ENCODE data around the gene RARG. TPM values are rescaled to one million over a fixed set of nuclear protein-coding genes. Genes with fewer than 3 reads are reported as not detected.

Gene RARG
- total and polyA plus RNA-seq, 2 donors (not counting 3 experiments of a cell fraction or from before 2014, with no cell fraction given) = 9.9 to 19.5 TPM

DNA sequence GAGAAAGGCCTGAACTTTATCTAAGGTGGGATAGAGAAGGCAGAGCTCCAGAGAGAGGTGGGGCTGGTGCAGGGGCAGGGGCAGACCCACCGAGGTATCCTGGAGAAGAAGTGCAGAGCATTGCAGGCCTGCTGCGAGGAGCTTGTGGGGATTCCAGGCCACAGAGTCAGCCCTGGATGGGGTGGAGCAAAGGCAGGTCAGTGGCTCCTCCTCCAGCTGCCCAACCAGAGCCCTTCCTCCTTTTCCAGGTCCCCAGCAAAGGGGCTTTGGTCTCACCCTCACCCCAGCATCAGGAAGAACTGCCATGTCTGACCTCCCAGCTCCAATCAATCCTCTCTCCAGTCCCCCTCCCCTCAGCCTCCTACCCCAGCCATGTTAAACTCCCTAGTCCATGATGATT is 71.3 kb downstream of the RARG start:
- H3K36me3 ChIP-seq (ENCODE audit: control insufficient read depth in 2 of 2, extremely low read depth in 1 of 2, insufficient read depth in 2 of 2, low read length in 2 of 2) = no peaks in the 10 kb centered on the region
- intact Hi-C loops (cut with micrococcal nuclease) (no loop called here), dilution Hi-C loops (cut with MboI; ENCODE audit: extremely low pct_ligation_motif_present, low sequenced_read_pairs) (no loop called here)
- ChIA-PET CTCF (interaction anchor here (0.6 to 7.5 kb wide), 18 partner anchors 12 to 184 kb away, joined by 3 to 249 read pairs (median 12); partner anchors contain the start of genes AAAS, CSAD, SOAT2 and ZNF740), POLR2A (no interaction called here)
- no peaks in the 10 kb centered on the region for H3K4me1 ChIP-seq (ENCODE audit: control insufficient read depth, extremely low read depth, insufficient read depth, low read length)
- no peaks in the 10 kb centered on the region for H4K20me1 ChIP-seq (replicated peaks; ENCODE audit: control insufficient read depth, extremely low read depth, insufficient read depth, low read length)
- no peak overlapping the region for H2AFZ ChIP-seq (ENCODE audit: low read depth, low read length)
- H3K9me1 ChIP-seq (replicated peaks; ENCODE audit: control insufficient read depth, extremely low read depth, insufficient read depth, low read length) = no peaks in the 10 kb centered on the region
- H3K4me3 ChIP-seq (replicated peaks in 1 of 3; ENCODE audit: insufficient read depth in 1 of 3, low read depth in 1 of 3, low read length in 3 of 3) = no peak overlapping the region
- H3K27me3 ChIP-seq (ENCODE audit: control insufficient read depth in 2 of 2, insufficient read depth in 2 of 2, low read length in 2 of 2) = no peaks in the 10 kb centered on the region
- no peak overlapping the region for H3K9ac ChIP-seq (replicated peaks; ENCODE audit: extremely low read depth, insufficient read depth, low read length)
- TF ChIP-seq GATA2 (IDR thresholded peaks at IDR 0.05; ENCODE audit: insufficient read depth, insufficient read length, low read depth, low read length) (no peak), POLR2A (IDR thresholded peaks at IDR 0.05; ENCODE audit: low read depth, low read length) (no peak), POLR2AphosphoS5 (IDR thresholded peaks at IDR 0.05; ENCODE audit: insufficient read depth, low read depth, low read length) (no peak), CTCF (IDR thresholded peaks at IDR 0.05; ENCODE audit: extremely low read depth in 1 of 2, insufficient read depth in 1 of 2, low read depth in 1 of 2, low read length in 2 of 2) (no peak), MAX (IDR thresholded peaks at IDR 0.05; ENCODE audit: insufficient read depth, insufficient read length) (no peak), JUN (IDR thresholded peaks at IDR 0.05; ENCODE audit: borderline replicate concordance, insufficient read depth, insufficient read length, low read depth) (no peak), EZH2 (IDR thresholded peaks at IDR 0.05; ENCODE audit: borderline replicate concordance, low read depth, low read length, severe bottlenecking) (no peak), FOS (IDR thresholded peaks at IDR 0.05; ENCODE audit: borderline replicate concordance, insufficient read depth, low read length) (no peak)
- no peaks in the 10 kb centered on the region for H3K9me3 ChIP-seq (replicated peaks; ENCODE audit: control insufficient read depth, insufficient read depth, low read length)
- H3K4me2 ChIP-seq (ENCODE audit: insufficient read depth, low read length) = no peak overlapping the region
- FAIRE-seq = no peak
- BruUV-seq (replicated peaks) = no TSS peak
- no peak overlapping the region for H3K27ac ChIP-seq (ENCODE audit: insufficient read depth, low read depth, low read length)
- H3K79me2 ChIP-seq (ENCODE audit: control insufficient read depth, insufficient read depth, low read length) = no peaks in the 10 kb centered on the region
- DNase-seq (ENCODE audit: low read depth, low spot score) = no peak

Other genes with a start within 250 kb of the RARG start
- 372 and 382 TPM in 2 replicates for gene EIF4B, start 225.8 kb downstream of the RARG start, total RNA-seq
- 169 and 233 TPM in 2 replicates for gene EIF4B, start 225.8 kb downstream of the RARG start, polyA plus RNA-seq
- gene TNS2, start 182.1 kb downstream of the RARG start, total RNA-seq = 106 and 119 TPM in 2 replicates
- 84.5 and 119 TPM in 2 replicates for gene TNS2, start 182.1 kb downstream of the RARG start, polyA plus RNA-seq
- 31.7 and 39.2 TPM in 2 replicates for gene SPRYD3, start 152.8 kb downstream of the RARG start, total RNA-seq
- gene SPRYD3, start 152.8 kb downstream of the RARG start, polyA plus RNA-seq = 38.6 and 39.6 TPM in 2 replicates
- gene IGFBP6, start 134.5 kb downstream of the RARG start, total RNA-seq = 11.6 and 14.1 TPM in 2 replicates
- gene IGFBP6, start 134.5 kb downstream of the RARG start, polyA plus RNA-seq = 18.2 TPM in 2 replicates
- not detected in 2 replicates for gene SOAT2, start 128.7 kb downstream of the RARG start, total RNA-seq
- gene SOAT2, start 128.7 kb downstream of the RARG start, polyA plus RNA-seq = not detected in 2 replicates
- 34.9 and 38.1 TPM in 2 replicates for gene ZNF740, start 51.5 kb downstream of the RARG start, total RNA-seq
- 7.9 and 10.5 TPM in 2 replicates for gene ZNF740, start 51.5 kb downstream of the RARG start, polyA plus RNA-seq
- gene CSAD, start 51.3 kb downstream of the RARG start, total RNA-seq = 21.1 and 22.0 TPM in 2 replicates
- gene CSAD, start 51.3 kb downstream of the RARG start, polyA plus RNA-seq = 24.0 and 24.4 TPM in 2 replicates
- gene ITGB7, start 25.0 kb downstream of the RARG start, total RNA-seq = not detected in 2 replicates
- gene ITGB7, start 25.0 kb downstream of the RARG start, polyA plus RNA-seq = 0.17 and 0.18 TPM in 2 replicates
- 39.3 and 42.7 TPM in 2 replicates for gene ESPL1, start 36.1 kb upstream of the RARG start, total RNA-seq
- 16.2 and 18.8 TPM in 2 replicates for gene ESPL1, start 36.1 kb upstream of the RARG start, polyA plus RNA-seq
- gene PFDN5, start 63.3 kb upstream of the RARG start, total RNA-seq = 286 and 301 TPM in 2 replicates
- gene PFDN5, start 63.3 kb upstream of the RARG start, polyA plus RNA-seq = 665 and 745 TPM in 2 replicates
- 61.1 and 65.8 TPM in 2 replicates for gene MYG1, start 67.5 kb upstream of the RARG start, total RNA-seq
- 65.5 and 65.9 TPM in 2 replicates for gene MYG1, start 67.5 kb upstream of the RARG start, polyA plus RNA-seq
- 57.8 and 60.0 TPM in 2 replicates for gene AAAS, start 89.4 kb upstream of the RARG start, total RNA-seq
- 83.1 and 86.0 TPM in 2 replicates for gene AAAS, start 89.4 kb upstream of the RARG start, polyA plus RNA-seq
- not detected in 2 replicates for gene SP7, start 104.1 kb upstream of the RARG start, total RNA-seq
- not detected in 2 replicates for gene SP7, start 104.1 kb upstream of the RARG start, polyA plus RNA-seq
- gene SP1, start 148.0 kb upstream of the RARG start, total RNA-seq = 56.3 and 57.7 TPM in 2 replicates
- 33.2 and 34.8 TPM in 2 replicates for gene SP1, start 148.0 kb upstream of the RARG start, polyA plus RNA-seq
- gene AMHR2, start 191.6 kb upstream of the RARG start, total RNA-seq = not detected in 2 replicates
- gene AMHR2, start 191.6 kb upstream of the RARG start, polyA plus RNA-seq = not detected in 2 replicates
- gene PRR13, start 209.5 kb upstream of the RARG start, total RNA-seq = 123 and 139 TPM in 2 replicates
- gene PRR13, start 209.5 kb upstream of the RARG start, polyA plus RNA-seq = 60.6 and 68.9 TPM in 2 replicates
- 948 and 995 TPM in 2 replicates for gene PCBP2, start 219.9 kb upstream of the RARG start, total RNA-seq
- 431 and 526 TPM in 2 replicates for gene PCBP2, start 219.9 kb upstream of the RARG start, polyA plus RNA-seq